ENCODE measurements around the gene TENM4. TPM values are rescaled to one million over a fixed set of nuclear protein-coding genes. Genes with fewer than 3 reads are reported as not detected.

The TENM4 gene
- total and polyA plus RNA-seq, 10 of the 15 experiments (the other 5 are each of a cell fraction or from before 2014, with no cell fraction given), result 0.03 to 0.12 (median 0.06) TPM; not detected in 7

DNA sequence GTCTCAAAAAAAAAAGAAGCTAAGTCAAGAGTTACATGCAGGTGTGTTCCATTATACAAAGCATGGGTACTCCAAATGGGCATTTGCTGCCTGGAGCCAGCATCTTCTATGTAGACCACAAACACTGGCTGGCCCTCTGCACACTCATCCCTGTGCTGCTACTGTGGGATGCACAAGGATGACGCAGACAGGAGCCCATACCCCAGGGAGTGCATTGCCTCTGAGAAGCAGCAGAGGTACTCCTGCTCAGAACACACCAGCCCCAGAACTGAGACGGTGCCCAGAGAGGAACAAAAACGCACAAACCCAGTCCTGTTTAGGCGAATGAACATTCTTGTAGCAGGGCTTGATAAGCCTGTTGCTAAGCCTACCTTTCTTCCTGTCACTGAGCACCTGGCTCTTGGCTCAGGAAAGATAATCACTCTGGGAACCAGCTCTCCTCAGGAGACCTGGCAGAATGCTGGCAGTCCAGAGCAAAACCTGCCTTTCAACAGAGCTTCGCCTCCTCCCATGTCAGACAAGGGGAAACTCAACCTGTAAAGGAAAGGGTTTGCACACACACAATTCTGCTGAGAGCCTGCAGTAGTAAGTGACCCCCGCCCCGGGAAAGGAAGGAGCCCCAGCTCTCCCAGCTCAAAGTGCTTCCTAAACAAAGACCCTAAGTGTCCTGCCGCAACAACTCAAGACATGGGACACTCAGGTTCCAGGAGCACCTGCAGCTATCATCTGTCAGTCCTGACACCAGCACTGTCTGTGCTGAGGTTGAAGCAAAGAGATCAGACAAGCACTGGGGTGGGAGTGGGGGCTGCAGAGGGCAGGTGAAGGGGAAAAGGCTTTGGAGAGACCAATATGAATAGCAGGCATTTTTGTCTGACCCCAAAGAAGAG is 145.7 kb downstream of the TENM4 start:
- intact Hi-C loops (cut with micrococcal nuclease; ENCODE audit: unreplicated experiment), result no loop called here
- BruUV-seq (replicated peaks), result no TSS peak
- ChIA-PET CTCF (interaction anchor here (0.6 kb wide), 1 partner anchor 194 kb away, joined by 3 read pairs; no protein-coding TSS in a partner anchor), POLR2A (no interaction called here), RAD21 (ENCODE audit: unreplicated experiment) (no interaction called here), SMC1A (ENCODE audit: uncharacterized antibody, unreplicated experiment) (interaction anchor here (1.4 kb wide), 1 partner anchor 9 kb away, joined by 5 read pairs; no protein-coding TSS in a partner anchor)
- Histone ChIP-seq H3K4me2 (ENCODE audit: control insufficient read depth, insufficient read depth) (no peak overlapping the region), H3K27ac (ENCODE audit: control insufficient read depth, insufficient read depth) (no peak overlapping the region), H3K4me1 (ENCODE audit: control insufficient read depth, insufficient read depth, low read length) (no peaks in the 10 kb centered on the region), H2AFZ (ENCODE audit: control insufficient read depth, low read depth, low read length) (no peak overlapping the region), H3K9ac (ENCODE audit: control insufficient read depth, insufficient read depth, low read length) (no peak overlapping the region), H3K9me3 (replicated peaks; ENCODE audit: control insufficient read depth, insufficient read depth, low read length) (no peaks in the 10 kb centered on the region), H3K27me3 (replicated peaks in 1 of 2; ENCODE audit: control insufficient read depth in 2 of 2, insufficient read depth in 2 of 2, low read length in 1 of 2) (no peaks in the 10 kb centered on the region), H3K4me3 (no peak overlapping the region), H3K79me2 (ENCODE audit: control insufficient read depth, insufficient read depth, low read length) (no peaks in the 10 kb centered on the region), H4K20me1 (ENCODE audit: control insufficient read depth, insufficient read depth) (no peaks in the 10 kb centered on the region), H3K36me3 (ENCODE audit: control insufficient read depth in 2 of 2, insufficient read depth in 2 of 2, low read length in 1 of 2) (no peaks in the 10 kb centered on the region)
- in situ Hi-C loops (cut with MboI), result no loop called here
- ATAC-seq (no peak), FAIRE-seq (no peak), DNase-seq (ENCODE audit: low read depth, low spot score) (no peak)
- 44% methylated on average over 8 of the region's 8 CpGs for WGBS (ENCODE audit: insufficient coverage, insufficient replicate concordance, low lambda C conversion rate, missing lambda C conversion rate)
- no peak for TF ChIP-seq NKRF (conservative IDR thresholded peaks at IDR 0.05)
- no peak for TF ChIP-seq MTA2 (IDR thresholded peaks at IDR 0.05; ENCODE audit: low read depth)
- TF ChIP-seq SMAD1 (IDR thresholded peaks at IDR 0.05; ENCODE audit: low read depth, partially characterized antibody), result no peak
- no peak for TF ChIP-seq RAD21 (IDR thresholded peaks at IDR 0.05; ENCODE audit: insufficient read depth, low read depth, low read length)
- no peak for TF ChIP-seq MYB (IDR thresholded peaks at IDR 0.05; ENCODE audit: borderline replicate concordance, low read depth, low read length)
- no peak for TF ChIP-seq MTA3 (IDR thresholded peaks at IDR 0.05; ENCODE audit: borderline replicate concordance, low read length)
- TF ChIP-seq CBX3 (IDR thresholded peaks at IDR 0.05; ENCODE audit: borderline replicate concordance, low read depth), result no peak
- TF ChIP-seq NR2C2 (IDR thresholded peaks at IDR 0.05; ENCODE audit: borderline replicate concordance, control insufficient read depth, insufficient read length, low read depth), result no peak
- TF ChIP-seq SMARCA5 (IDR thresholded peaks at IDR 0.05), result no peak
- TF ChIP-seq SUPT20H (IDR thresholded peaks at IDR 0.05; ENCODE audit: borderline replicate concordance, control insufficient read depth, low read depth, low read length), result no peak
- no peak for TF ChIP-seq POU2F2 (IDR thresholded peaks at IDR 0.05; ENCODE audit: borderline replicate concordance, low read depth, low read length)
- no peak for TF ChIP-seq IRF4 (IDR thresholded peaks at IDR 0.05; ENCODE audit: low read depth, low read length)
- TF ChIP-seq HSF1 (IDR thresholded peaks at IDR 0.05; ENCODE audit: low read depth, low read length), result no peak
- TF ChIP-seq JUND (IDR thresholded peaks at IDR 0.05; ENCODE audit: low read depth, low read length), result no peak
- no peak for TF ChIP-seq MXI1 (IDR thresholded peaks at IDR 0.05; ENCODE audit: low read depth, low read length)
- TF ChIP-seq TCF3 (IDR thresholded peaks at IDR 0.05; ENCODE audit: borderline replicate concordance, insufficient read depth, low read depth, low read length), result no peak
- TF ChIP-seq, protein P1, sequence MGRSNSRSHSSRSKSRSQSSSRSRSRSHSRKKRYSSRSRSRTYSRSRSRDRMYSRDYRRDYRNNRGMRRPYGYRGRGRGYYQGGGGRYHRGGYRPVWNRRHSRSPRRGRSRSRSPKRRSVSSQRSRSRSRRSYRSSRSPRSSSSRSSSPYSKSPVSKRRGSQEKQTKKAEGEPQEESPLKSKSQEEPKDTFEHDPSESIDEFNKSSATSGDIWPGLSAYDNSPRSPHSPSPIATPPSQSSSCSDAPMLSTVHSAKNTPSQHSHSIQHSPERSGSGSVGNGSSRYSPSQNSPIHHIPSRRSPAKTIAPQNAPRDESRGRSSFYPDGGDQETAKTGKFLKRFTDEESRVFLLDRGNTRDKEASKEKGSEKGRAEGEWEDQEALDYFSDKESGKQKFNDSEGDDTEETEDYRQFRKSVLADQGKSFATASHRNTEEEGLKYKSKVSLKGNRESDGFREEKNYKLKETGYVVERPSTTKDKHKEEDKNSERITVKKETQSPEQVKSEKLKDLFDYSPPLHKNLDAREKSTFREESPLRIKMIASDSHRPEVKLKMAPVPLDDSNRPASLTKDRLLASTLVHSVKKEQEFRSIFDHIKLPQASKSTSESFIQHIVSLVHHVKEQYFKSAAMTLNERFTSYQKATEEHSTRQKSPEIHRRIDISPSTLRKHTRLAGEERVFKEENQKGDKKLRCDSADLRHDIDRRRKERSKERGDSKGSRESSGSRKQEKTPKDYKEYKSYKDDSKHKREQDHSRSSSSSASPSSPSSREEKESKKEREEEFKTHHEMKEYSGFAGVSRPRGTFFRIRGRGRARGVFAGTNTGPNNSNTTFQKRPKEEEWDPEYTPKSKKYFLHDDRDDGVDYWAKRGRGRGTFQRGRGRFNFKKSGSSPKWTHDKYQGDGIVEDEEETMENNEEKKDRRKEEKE (IDR thresholded peaks at IDR 0.05), result no peak
